Peyer's patch (tissue), 4 donors: ENCODE measurements around the gene CDCA3. TPM values are rescaled to one million over a fixed set of nuclear protein-coding genes. Genes with fewer than 3 reads are reported as not detected.

Experiments
- DNase-seq, 3 donors: peaks; one replicate each; pipeline ENCODE4 v3.0.0-alpha.2; 2017 to 2019
- H3K27ac ChIP-seq, 4 donors: fragments of 200-600 bp; sonication (generic); one replicate each; pipeline ENCODE4 v1.5.1; 2016 to 2019
- H3K27me3 ChIP-seq, 2 donors: fragments of 200-600 bp; sonication (generic); one replicate each; pipeline ENCODE4 v1.5.1; 2019
- H3K36me3 ChIP-seq, 3 donors: fragments of 200-600 bp; sonication (generic); one replicate each; pipeline ENCODE4 v1.5.1; 2016 to 2019
- H3K4me1 ChIP-seq, 4 donors: fragments of 200-600 bp; sonication (generic); one replicate each; pipeline ENCODE4 v1.5.1; 2016 to 2019
- H3K4me3 ChIP-seq, 4 donors: fragments of 200-600 bp; sonication (generic); 1 replicate in 3 of 4; 2 replicates in 1 of 4; pipeline ENCODE4 v1.5.1; 2016 to 2019; ENCODE audit warnings: mild to moderate bottlenecking in 1 of 4
- H3K9me3 ChIP-seq, 4 donors: fragments of 200-600 bp; sonication (generic); one replicate each; pipeline ENCODE4 v1.5.1; 2016 to 2019; ENCODE audit warnings: mild to moderate bottlenecking in 1 of 4
- CTCF ChIP-seq, 6 experiments: fragments of 450-650 bp in 4 of 6; fragments of 200-600 bp in 2 of 6; sonication (generic) in 1 of 6; IDR thresholded peaks; one replicate each; pipeline ENCODE4 v1.5.1; 2017 to 2019; ENCODE audit warnings: antibody characterized with exemption in 6 of 6, mild to moderate bottlenecking in 3 of 6, moderate library complexity in 1 of 6
- POLR2A ChIP-seq, 2 donors: fragments of 450-650 bp; IDR thresholded peaks; one replicate each; pipeline ENCODE4 v1.5.1; 2017; ENCODE audit warnings: antibody characterized with exemption in 2 of 2, mild to moderate bottlenecking in 2 of 2, moderate library complexity in 2 of 2
- total RNA-seq, 4 donors: library from RNA; depleted of rRNA; stranded (reverse); fragments of >200 nt; gene quantifications; one replicate each; pipeline ENCODE4 v1.1.0, GENCODE V29; 2016

CDCA3 gene
- total RNA-seq, 4 donors from 2014 or later: 44.2 to 51.2 (median 46.3) TPM

GRCh38 chr12:6817098-6817497, 34.0 kb downstream of the CDCA3 start:
- Histone ChIP-seq H3K27ac (no peak overlapping the region), H3K36me3 (no peaks in the 10 kb centered on the region), H3K27me3 (no peaks in the 10 kb centered on the region), H3K9me3 (no peaks in the 10 kb centered on the region), H3K4me1 (no peaks in the 10 kb centered on the region), H3K4me3 (no peak overlapping the region)
- TF ChIP-seq POLR2A (IDR thresholded peaks at IDR 0.05): no peak
- no peak for TF ChIP-seq CTCF (IDR thresholded peaks at IDR 0.05)
- no peak for DNase-seq

GRCh38 chr12:6816598-6816997, 34.5 kb downstream of the CDCA3 start:
- no peaks in the 10 kb centered on the region for H3K27me3 ChIP-seq
- no peak for DNase-seq
- H3K27ac ChIP-seq: no peak overlapping the region
- no peaks in the 10 kb centered on the region for H3K9me3 ChIP-seq
- TF ChIP-seq CTCF (IDR thresholded peaks at IDR 0.05) (no peak), POLR2A (IDR thresholded peaks at IDR 0.05) (no peak)
- H3K4me3 ChIP-seq: no peak overlapping the region
- no peaks in the 10 kb centered on the region for H3K4me1 ChIP-seq
- no peaks in the 10 kb centered on the region for H3K36me3 ChIP-seq

GRCh38 chr12:6813363-6813762, 37.7 kb downstream of the CDCA3 start:
- no peak for DNase-seq
- H3K4me3 ChIP-seq: no peak overlapping the region
- TF ChIP-seq POLR2A (IDR thresholded peaks at IDR 0.05) (no peak), CTCF (IDR thresholded peaks at IDR 0.05) (no peak)
- H3K4me1 ChIP-seq: no peaks in the 10 kb centered on the region
- H3K36me3 ChIP-seq: no peaks in the 10 kb centered on the region
- no peaks in the 10 kb centered on the region for H3K27me3 ChIP-seq
- no peaks in the 10 kb centered on the region for H3K9me3 ChIP-seq
- H3K27ac ChIP-seq: no peak overlapping the region

GRCh38 chr12:6810758-6811157, 40.3 kb downstream of the CDCA3 start:
- H3K27me3 ChIP-seq: no peaks in the 10 kb centered on the region
- H3K4me1 ChIP-seq: no peaks in the 10 kb centered on the region
- no peak for DNase-seq
- no peaks in the 10 kb centered on the region for H3K36me3 ChIP-seq
- H3K4me3 ChIP-seq: no peak overlapping the region
- no peak overlapping the region for H3K27ac ChIP-seq
- no peaks in the 10 kb centered on the region for H3K9me3 ChIP-seq
- TF ChIP-seq CTCF (IDR thresholded peaks at IDR 0.05) (no peak), POLR2A (IDR thresholded peaks at IDR 0.05) (no peak)

DNA sequence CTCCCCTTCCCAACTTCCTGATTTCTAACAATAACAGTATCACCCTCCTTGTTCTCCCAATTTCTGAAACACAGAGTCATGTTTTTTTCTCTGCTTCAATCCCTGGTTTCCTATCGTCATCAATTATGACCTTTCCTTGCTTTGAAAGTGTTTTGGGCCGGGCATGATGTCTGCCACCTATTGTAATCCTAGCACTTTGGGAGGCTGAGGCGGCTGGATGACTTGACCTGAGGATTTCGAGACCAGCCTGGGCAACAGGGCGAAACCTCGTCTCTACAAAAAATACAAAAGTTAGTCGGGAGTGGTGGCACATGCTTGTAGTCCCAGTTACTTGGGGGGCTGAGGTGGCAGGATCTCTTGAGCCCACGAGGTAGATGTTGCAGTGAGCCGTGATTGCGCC, 42.0 kb downstream of the CDCA3 start:
- no peaks in the 10 kb centered on the region for H3K4me1 ChIP-seq
- no peak overlapping the region for H3K27ac ChIP-seq
- TF ChIP-seq CTCF (IDR thresholded peaks at IDR 0.05): no peak
- no peak for TF ChIP-seq POLR2A (IDR thresholded peaks at IDR 0.05)
- no peaks in the 10 kb centered on the region for H3K27me3 ChIP-seq
- no peak overlapping the region for H3K4me3 ChIP-seq
- DNase-seq: no peak
- H3K9me3 ChIP-seq: no peaks in the 10 kb centered on the region
- no peaks in the 10 kb centered on the region for H3K36me3 ChIP-seq

DNA sequence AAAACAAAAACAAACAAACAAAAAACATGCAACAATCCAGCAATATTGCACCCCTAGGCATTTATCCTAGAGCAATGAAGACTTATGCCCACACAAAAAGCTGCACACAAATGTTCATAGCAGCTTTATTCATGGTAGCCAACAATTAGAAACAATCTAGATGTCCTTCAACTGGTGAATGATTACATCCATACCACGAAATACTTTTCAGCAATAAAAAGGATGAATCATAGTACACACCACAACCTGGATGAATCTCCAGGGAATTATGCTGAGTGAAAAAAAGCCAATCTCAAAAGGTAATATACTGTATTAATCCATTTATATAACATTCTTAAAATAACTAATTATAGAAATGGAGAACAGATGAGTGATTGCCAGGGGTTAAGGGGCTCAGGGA, 43.9 kb downstream of the CDCA3 start:
- no peaks in the 10 kb centered on the region for H3K27me3 ChIP-seq
- H3K4me3 ChIP-seq: no peak overlapping the region
- no peaks in the 10 kb centered on the region for H3K4me1 ChIP-seq
- TF ChIP-seq POLR2A (IDR thresholded peaks at IDR 0.05) (no peak), CTCF (IDR thresholded peaks at IDR 0.05) (no peak)
- H3K9me3 ChIP-seq: no peaks in the 10 kb centered on the region
- no peak for DNase-seq
- H3K27ac ChIP-seq: no peak overlapping the region
- no peaks in the 10 kb centered on the region for H3K36me3 ChIP-seq
